Measurements from ENCODE around the gene PKD1.
"Not testable (repeated sequence)": the region's sequence is repeated elsewhere in the genome, so short reads cannot be mapped to it uniquely, and the experiment has no call there.

DNA sequence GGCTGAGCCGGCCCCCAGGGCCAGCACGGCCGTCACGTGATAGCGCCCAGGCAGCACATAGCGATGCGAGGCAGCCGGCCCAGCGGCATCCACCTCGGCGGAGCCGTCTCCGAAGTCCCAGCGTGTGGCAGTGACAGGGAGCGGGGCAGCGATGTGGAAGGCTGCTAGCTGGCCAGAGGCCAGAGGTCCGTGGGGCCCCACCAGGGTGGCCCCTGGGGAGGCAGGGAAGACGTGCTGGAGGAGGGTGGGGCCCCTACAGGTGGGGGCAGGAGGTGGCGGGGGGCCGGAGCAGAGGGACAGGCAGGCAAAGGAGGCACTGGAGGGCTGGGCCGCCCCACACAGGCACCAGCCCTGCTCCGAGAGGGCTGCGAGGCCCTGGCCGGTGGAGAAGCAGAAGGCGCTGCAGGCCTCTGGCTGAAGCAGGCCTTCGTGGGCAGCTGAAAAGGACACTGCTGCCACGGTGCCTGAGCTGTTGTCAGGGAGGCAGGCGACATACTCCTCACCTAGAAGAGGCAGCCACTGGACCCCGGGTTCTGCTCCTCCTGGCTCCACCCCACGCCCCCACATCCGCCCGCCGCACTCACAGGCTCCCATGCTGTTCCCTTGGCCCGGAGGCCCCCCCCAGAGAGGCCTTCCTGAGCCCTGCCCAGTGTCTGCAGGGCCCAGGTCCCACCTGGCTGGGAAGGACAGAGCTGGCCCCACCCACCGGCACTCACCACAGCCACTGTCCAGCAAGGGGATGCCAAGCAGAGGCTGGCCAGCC lies 17.6 kb downstream of the PKD1 start:
- TF ChIP-seq, protein P1, sequence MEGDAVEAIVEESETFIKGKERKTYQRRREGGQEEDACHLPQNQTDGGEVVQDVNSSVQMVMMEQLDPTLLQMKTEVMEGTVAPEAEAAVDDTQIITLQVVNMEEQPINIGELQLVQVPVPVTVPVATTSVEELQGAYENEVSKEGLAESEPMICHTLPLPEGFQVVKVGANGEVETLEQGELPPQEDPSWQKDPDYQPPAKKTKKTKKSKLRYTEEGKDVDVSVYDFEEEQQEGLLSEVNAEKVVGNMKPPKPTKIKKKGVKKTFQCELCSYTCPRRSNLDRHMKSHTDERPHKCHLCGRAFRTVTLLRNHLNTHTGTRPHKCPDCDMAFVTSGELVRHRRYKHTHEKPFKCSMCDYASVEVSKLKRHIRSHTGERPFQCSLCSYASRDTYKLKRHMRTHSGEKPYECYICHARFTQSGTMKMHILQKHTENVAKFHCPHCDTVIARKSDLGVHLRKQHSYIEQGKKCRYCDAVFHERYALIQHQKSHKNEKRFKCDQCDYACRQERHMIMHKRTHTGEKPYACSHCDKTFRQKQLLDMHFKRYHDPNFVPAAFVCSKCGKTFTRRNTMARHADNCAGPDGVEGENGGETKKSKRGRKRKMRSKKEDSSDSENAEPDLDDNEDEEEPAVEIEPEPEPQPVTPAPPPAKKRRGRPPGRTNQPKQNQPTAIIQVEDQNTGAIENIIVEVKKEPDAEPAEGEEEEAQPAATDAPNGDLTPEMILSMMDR (IDR thresholded peaks at IDR 0.05; ENCODE audit: low read depth, low read length) = not testable (repeated sequence)
- not testable (repeated sequence) for TF ChIP-seq MYC (IDR thresholded peaks at IDR 0.05; ENCODE audit: low read depth, low read length)

Data from NB4 (cell line).